Rectal smooth muscle tissue (tissue), 1 donor: ENCODE data around the gene RPL12.
"Not testable (repeated sequence)": the region's sequence is repeated elsewhere in the genome, so short reads cannot be mapped to it uniquely, and the experiment has no call there.

ENCODE experiments used
- H3K27ac ChIP-seq: one replicate; pipeline ENCODE4 v1.7.0; 2013; ENCODE audit warnings: low read depth, low read length, inconsistent platforms
- H3K27me3 ChIP-seq: one replicate; pipeline ENCODE4 v1.7.0; 2013; ENCODE audit warnings: low read length; ENCODE audit not compliant: control insufficient read depth, insufficient read depth
- H3K36me3 ChIP-seq: one replicate; pipeline ENCODE4 v1.7.0; 2013; ENCODE audit warnings: low read length; ENCODE audit not compliant: control insufficient read depth, insufficient read depth
- H3K4me1 ChIP-seq: one replicate; pipeline ENCODE4 v1.7.0; 2013; ENCODE audit warnings: low read length; ENCODE audit not compliant: control insufficient read depth, insufficient read depth
- H3K4me3 ChIP-seq: one replicate; pipeline ENCODE4 v1.7.0; 2013; ENCODE audit warnings: low read length
- H3K9ac ChIP-seq: one replicate; pipeline ENCODE4 v1.7.0; 2013; ENCODE audit warnings: low read length

Gene RPL12

DNA sequence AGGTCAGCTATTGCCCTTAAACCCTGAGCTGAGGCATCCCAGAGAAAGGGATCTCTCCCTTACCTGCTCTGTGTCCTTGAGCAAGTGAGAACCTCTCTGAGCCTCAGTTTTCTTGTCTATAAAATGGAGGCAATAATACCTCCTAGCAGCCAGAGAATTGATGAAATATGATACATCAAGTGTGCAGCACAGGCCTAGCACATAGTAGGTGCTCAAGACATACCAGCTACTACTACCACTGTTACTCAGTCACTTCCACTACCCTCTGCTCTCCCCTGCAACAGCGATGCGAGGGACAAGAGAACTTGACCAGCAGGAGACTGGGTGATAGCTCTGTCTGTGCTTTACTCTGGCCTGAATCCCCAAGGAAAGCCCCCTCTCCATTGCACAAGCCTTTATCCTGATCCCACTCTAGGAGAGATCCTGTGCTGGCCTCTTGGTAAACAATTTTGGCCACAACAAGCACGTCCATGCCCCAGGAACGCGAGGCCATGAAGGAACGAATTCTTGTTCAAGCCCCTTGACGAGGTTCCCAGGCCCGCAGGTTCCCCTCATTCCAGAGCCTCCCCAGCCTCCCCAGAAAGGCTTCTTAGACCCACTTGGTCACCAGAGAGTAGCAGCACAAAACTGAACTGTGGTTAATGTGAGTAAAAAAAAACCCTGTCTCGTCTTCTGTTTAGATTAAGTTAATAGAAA, 39.5 kb upstream of the RPL12 start:
- Histone ChIP-seq H3K36me3 (peaks cover 33% of the 10 kb centered on the region), H3K4me1 (peaks cover 5% of the 10 kb centered on the region), H3K9ac (no peak overlapping the region), H3K4me3 (no peak overlapping the region), H3K27me3 (no peaks in the 10 kb centered on the region), H3K27ac (no peak overlapping the region)

DNA sequence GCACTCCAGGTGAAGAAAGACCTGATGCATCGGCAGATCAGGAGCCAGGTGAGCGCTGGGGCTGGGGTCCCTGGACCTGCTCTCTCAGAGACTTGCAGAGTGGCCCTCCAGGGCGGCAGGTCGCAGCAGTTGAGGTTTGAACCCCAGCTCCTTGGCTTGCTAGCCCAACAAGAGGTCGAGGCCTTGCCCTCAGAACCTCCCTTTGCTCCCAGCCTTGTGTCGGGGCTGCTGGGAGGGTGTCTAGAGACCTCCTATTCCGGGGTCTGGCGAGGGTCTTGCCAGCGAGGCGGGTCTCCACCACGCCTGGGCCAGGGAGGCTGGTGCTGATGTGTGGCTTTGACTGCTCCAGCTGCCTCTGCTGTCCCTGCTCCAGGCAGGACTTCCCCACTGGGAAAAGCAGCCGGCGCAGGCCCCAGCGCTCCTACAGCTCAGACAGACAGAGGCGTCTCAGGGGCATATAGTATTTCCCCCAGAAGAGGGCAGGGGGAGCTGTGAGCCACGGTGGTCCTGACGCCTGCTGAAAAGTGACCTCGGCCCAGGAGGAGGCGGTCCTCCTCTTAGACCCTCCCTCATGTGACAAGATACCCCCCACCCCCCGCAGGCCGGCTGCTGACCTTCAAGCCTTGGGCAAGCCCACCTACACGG, 38.4 kb upstream of the RPL12 start:
- H3K4me3 ChIP-seq, result no peak overlapping the region
- H3K36me3 ChIP-seq, result peaks cover 35% of the 10 kb centered on the region
- H3K27ac ChIP-seq, result no peak overlapping the region
- no peaks in the 10 kb centered on the region for H3K27me3 ChIP-seq
- no peaks in the 10 kb centered on the region for H3K4me1 ChIP-seq
- H3K9ac ChIP-seq, result no peak overlapping the region

DNA sequence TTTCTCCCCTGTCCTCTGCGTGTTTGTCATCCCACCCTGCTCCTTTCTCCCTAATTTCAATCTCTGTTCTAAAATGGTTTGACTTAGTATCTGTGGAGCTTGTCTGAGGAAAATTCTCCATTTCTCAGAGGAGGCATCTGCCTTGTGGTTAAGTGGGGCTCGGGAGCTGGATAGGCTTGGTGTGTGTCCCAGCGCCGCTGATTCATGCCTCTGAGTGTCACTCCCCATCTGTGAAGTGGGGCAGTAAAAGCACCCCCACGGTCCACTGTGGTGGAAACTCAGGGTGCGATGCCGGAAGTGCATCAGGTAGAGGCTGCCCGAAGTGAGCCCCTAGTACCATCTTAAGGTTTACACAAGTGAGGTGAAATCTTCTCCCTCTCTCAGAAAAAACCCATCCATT, 37.7 kb upstream of the RPL12 start:
- H3K27ac ChIP-seq, result no peak overlapping the region
- no peak overlapping the region for H3K4me3 ChIP-seq
- peaks cover 35% of the 10 kb centered on the region for H3K36me3 ChIP-seq
- no peak overlapping the region for H3K9ac ChIP-seq
- no peaks in the 10 kb centered on the region for H3K4me1 ChIP-seq
- no peaks in the 10 kb centered on the region for H3K27me3 ChIP-seq

DNA sequence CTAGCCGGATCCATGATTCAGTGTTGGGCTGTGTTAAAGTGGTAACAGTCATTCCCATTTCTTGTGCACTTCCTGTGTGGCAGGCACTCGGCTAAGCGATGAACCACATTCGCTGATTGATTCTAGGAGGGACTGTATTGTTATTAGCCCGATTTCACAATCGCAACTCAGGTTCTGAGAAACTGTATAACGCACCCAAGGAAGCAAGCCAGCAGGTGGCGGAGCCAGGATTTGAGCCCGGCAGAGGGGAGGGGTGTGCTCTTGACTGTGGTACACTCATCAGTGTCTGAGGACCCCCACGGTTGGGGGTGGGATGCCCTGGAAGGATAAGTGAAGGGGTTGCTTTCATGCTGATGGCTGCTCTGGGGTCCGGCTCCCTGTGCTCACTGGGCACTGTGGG, 34.8 kb upstream of the RPL12 start:
- peaks cover 25% of the 10 kb centered on the region for H3K36me3 ChIP-seq
- no peaks in the 10 kb centered on the region for H3K27me3 ChIP-seq
- no peak overlapping the region for H3K27ac ChIP-seq
- no peak overlapping the region for H3K4me3 ChIP-seq
- H3K9ac ChIP-seq, result no peak overlapping the region
- no peaks in the 10 kb centered on the region for H3K4me1 ChIP-seq

DNA sequence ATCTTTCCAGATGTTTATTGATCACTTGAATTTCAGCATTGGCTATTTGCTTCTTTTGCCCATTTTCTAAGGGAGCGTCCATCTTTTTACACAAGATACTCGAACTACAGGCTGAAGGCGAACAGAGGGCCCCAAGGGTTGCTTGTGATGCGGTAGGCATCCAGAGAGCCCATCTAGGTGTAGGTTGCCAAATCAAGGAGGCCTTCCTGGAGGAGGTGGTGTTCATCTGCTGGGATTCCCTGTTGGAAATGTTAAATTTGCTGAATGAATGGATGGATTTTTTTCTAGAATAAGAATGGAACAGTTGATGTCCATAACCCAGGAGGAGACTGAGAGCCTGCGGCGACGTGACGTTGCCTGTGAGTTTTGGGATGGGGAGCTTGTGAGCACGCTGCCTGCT, 31.5 kb upstream of the RPL12 start:
- Histone ChIP-seq H3K36me3 (peaks cover 35% of the 10 kb centered on the region), H3K27ac (no peak overlapping the region), H3K27me3 (no peaks in the 10 kb centered on the region), H3K4me3 (no peak overlapping the region), H3K4me1 (no peaks in the 10 kb centered on the region), H3K9ac (no peak overlapping the region)

DNA sequence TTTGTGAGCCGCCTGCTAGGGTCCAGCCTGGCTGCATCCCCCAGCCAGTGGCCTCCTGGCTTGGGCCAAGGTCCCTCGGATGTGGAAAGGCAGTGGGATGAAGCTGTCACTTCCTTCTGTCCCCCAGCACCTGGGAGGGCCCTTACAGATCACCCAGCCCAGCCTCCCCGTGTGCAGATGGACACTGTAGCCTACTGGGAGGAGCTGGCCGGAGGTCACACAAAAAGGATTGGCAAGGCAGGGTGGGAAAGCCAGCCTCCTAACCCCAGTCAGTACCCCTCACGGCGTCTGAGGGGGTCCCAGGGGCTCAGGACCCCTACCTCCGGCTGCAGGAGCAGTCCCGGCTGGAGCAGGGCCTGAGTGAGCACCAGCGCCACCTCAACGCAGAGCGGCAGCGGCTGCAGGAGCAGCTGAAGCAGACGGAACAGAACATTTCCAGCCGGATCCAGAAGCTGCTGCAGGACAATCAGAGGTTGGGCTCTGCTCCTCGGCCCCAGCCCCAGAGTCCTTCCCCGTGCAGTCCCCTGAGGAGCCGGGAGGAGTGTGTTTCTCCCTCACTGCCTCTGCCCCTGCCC, 28.4 kb upstream of the RPL12 start:
- Histone ChIP-seq H3K4me1 (no peaks in the 10 kb centered on the region), H3K27me3 (no peaks in the 10 kb centered on the region), H3K36me3 (peaks cover 26% of the 10 kb centered on the region), H3K9ac (no peak overlapping the region), H3K4me3 (no peak overlapping the region), H3K27ac (no peak overlapping the region)

DNA sequence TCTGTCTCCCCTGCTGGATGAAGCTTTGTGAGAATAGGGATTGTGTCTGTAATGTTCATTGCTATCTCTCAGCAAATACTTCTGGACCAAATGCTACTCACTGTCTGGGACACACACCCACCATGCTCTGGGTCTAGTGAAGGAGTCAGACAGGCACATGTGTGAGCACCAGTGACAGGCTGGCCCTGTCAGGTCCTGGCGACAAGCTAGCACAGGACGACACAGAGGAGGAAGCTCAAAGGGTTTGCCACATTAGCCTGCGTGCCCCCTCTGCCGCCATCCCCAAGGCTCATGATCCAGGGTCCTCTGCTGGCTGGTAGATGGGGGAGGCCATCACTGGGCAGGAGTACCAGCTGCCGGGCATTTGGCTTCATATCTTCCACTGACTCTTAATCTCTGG, 23.4 kb upstream of the RPL12 start:
- Histone ChIP-seq H3K4me3 (no peak overlapping the region), H3K27ac (no peak overlapping the region)

DNA sequence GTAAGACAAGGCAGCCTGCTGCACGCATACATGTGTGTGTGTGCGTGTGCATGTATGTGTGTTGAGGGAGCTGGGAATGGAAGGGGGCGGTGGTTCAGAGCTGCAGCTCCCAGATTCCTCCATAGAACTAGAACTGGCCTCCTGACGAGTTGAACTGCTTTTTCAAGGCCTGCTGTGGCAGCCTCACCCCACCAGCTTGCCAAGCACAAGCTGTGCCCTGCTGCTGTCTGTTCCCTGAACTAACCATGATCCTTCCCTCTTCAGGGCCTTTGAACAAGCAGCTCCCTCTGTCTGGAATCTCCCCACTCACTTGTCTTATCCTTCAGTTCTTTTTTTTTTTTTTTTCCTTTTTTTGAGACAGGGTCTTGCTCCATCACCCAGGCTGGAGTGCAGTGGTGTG, 22.7 kb upstream of the RPL12 start:
- Histone ChIP-seq H3K27me3 (no peaks in the 10 kb centered on the region), H3K36me3 (peaks cover 9% of the 10 kb centered on the region), H3K4me1 (no peaks in the 10 kb centered on the region), H3K9ac (no peak overlapping the region), H3K4me3 (no peak overlapping the region), H3K27ac (no peak overlapping the region)

More for the DNA sequence above, 23.4 kb upstream of the RPL12 start:
- no peaks in the 10 kb centered on the region for H3K27me3 ChIP-seq
- H3K4me1 ChIP-seq, result no peaks in the 10 kb centered on the region
- no peak overlapping the region for H3K9ac ChIP-seq
- H3K36me3 ChIP-seq, result peaks cover 15% of the 10 kb centered on the region

DNA sequence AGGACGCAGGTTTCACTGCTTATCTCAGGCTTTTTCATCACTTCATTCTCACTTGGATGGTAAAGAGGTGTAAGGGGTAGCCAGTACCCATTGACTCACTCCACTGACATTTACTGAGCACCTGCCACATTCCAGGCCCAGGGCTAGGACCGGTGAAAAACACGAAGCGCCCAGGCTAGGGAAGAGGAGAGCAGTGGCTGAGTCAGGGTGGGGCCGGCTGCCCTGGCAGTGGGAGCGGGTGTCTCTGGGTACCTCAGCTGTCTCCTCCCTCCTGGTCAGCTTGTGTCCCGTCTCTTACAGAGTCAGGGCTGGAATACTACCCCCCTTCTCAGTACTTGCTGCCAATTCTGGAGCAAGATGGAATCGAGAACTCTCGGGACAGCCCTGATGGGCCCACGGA, 22.3 kb upstream of the RPL12 start:
- Histone ChIP-seq H3K27ac (no peak overlapping the region), H3K27me3 (no peaks in the 10 kb centered on the region), H3K36me3 (peaks cover 7% of the 10 kb centered on the region), H3K4me1 (no peaks in the 10 kb centered on the region), H3K4me3 (no peak overlapping the region), H3K9ac (no peak overlapping the region)

DNA sequence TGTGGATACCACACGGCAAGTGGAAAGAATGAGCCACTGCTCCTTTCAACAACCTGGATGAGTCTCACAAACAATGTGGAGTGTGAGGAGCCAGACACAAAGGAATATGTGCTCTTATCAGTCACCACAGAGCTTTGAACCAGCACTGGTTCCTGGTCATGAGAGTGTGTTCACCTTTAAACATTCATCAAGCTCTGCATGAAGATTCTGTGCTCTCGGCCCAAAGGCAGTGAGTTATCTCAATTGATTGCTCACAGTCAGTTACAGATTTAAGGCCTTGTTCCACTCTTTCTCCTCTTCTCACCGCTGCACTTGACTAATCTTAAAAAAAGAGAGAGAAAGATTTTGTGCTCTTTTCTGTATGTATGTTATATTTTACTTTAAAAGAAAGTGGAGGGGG, 19.5 kb upstream of the RPL12 start:
- Histone ChIP-seq H3K27ac (no peak overlapping the region), H3K4me1 (no peaks in the 10 kb centered on the region), H3K36me3 (peaks cover 13% of the 10 kb centered on the region), H3K27me3 (no peaks in the 10 kb centered on the region), H3K9ac (no peak overlapping the region), H3K4me3 (no peak overlapping the region)

DNA sequence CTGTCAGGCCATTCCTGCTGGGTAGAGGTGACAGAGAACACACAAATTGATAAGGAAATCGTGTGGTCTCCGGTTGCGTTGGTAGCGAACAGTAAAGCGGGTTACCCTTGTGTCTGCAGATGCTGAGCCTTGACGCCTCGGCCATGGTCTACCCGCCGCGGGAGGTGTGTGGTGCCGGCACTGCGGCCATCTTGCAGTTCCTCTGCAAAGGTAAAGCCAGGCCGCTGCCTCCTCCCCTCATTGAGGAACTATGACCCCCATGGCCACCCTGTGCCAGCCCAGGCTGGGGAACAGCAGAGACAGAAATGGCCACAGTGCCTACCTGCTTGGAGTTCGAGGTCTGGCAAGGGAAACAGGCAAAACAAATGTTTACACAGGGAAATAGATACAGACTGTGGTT, 16.4 kb upstream of the RPL12 start:
- Histone ChIP-seq H3K36me3 (peaks cover 24% of the 10 kb centered on the region), H3K4me3 (no peak overlapping the region), H3K27ac (no peak overlapping the region), H3K4me1 (no peaks in the 10 kb centered on the region), H3K9ac (no peak overlapping the region), H3K27me3 (no peaks in the 10 kb centered on the region)

DNA sequence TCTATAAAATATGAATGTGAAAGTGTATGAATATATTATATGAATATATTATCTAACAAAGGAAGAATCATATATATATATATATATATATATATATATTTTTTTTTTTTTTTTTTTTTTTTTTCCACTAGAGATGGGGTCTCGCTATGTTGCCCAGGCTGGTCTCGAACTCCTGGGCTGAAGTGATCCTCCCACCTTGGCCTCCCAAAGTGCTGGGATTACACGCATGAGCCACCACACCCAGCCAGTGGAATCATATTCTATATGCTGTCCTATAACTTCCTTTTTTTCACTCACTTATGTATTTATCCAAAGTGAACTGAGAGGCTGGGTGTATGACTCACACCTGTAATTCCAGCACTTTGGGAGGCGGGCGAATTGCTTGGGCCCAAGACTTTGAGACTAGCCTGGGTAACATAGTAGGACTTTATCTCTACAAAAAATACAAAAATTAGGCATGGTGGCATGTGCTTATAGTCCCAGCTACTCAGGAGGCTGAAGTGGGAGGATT, 15.3 kb upstream of the RPL12 start:
- H3K4me3 ChIP-seq, result not testable (repeated sequence)
- H3K36me3 ChIP-seq, result peaks cover 34% of the 10 kb centered on the region

DNA sequence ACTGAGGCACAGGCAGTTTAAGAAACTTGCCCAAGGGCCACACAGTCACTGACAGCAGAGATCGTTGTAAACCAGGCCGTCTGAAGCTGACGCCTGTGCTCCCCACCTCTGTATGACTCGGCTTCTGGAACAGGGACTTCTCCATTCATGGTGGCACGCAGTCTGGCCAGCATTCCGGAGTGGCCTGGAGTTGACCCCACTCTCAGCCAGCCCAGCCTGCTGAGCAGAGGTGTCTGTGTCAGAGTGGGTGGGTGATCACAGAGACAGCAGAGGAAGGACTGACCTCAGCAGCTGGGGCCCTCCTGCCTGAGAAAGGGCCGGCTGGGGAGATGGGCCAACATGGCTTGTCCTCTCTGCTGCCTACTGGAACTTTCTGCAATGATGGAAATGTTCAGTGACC, 12.7 kb upstream of the RPL12 start:
- no peaks in the 10 kb centered on the region for H3K4me1 ChIP-seq
- no peaks in the 10 kb centered on the region for H3K27me3 ChIP-seq
- H3K9ac ChIP-seq, result no peak overlapping the region
- H3K4me3 ChIP-seq, result no peak overlapping the region
- peaks cover 48% of the 10 kb centered on the region for H3K36me3 ChIP-seq
- no peak overlapping the region for H3K27ac ChIP-seq

More for the DNA sequence above, 15.3 kb upstream of the RPL12 start:
- H3K27ac ChIP-seq, H3K4me1 ChIP-seq, H3K9ac ChIP-seq, H3K27me3 ChIP-seq: not testable (repeated sequence)
